Right lung (tissue), 5 donors: Measurements from ENCODE around the gene BANK1. TPM values are rescaled to one million over a fixed set of nuclear protein-coding genes. Genes with fewer than 3 reads are reported as not detected.

ENCODE experiments used
- DNase-seq, 2 donors: peaks; one replicate each; pipeline ENCODE4 v3.0.0-alpha.2; 2013
- polyA plus RNA-seq, 5 donors: library from polyadenylated mRNA; unstranded; fragments of 120-200 nt; gene quantifications; one replicate each; pipeline versions ENCODE4 v1.2.1 to v1.2.3, GENCODE V29; 2013; ENCODE audit warnings: inconsistent platforms in 1 of 5, low replicate concordance in 1 of 5; ENCODE audit not compliant: insufficient read length in 5 of 5, insufficient read depth in 1 of 5

Gene BANK1
- polyA plus RNA-seq, 5 donors = 1.8 to 2.6 (median 2.4) TPM

DNA sequence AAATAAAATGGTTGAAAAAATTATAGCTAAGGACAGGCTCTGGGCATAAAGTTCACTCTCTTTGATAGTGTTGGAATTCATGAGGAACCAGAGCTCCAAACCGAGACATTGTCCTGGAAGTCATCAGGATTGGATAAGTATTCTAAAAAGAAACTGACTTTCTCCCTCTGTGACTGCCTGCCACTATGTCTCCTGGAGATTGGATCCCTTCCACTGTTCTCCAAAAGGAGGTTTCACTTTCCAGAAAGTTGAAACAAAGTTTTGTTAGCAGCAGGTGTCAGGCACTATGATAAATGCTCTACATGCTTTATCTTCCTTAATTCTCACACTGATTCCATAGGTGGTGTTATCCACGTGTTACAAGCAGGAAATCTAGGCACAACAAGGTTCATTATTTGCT lies 16.8 kb downstream of the BANK1 start:
- no peak for DNase-seq

DNA sequence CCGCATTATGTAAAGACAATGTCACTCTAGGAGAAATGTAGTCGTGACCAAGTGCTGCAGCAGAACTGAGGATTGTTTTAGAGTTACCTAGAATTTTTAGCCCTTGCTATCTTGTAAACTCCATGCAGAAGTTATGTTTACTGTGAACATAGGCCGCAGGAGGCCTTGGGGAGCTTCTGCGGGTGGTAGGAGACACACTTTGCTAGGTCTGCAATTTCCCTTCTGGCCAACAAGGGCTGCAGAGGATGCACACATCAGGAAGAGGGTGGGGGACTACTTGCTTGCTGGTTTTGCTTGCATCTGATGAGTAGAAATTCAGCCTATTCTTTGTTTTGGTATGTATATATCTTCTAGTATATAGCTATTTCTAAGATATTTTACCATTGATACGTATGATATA lies 23.1 kb downstream of the BANK1 start:
- no peak for DNase-seq

DNA sequence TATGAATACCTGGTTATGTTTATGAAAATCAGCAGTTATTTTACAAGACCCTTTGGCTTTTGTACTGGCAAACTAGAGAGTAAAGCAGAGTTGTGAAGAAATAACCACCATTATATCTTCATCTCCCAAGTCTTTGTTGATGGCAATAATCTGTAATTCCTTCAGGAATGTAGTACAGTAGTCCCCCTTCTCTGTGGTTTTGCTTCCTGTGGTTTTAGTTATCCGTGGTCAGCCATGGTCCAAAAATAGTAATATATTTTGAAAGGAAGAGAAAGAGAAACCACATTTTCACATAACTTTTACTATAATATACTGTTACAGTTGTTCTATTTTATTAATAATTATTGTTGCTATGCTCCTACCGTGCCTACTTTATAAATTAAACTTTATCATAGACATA lies 27.8 kb downstream of the BANK1 start:
- DNase-seq = no peak

DNA sequence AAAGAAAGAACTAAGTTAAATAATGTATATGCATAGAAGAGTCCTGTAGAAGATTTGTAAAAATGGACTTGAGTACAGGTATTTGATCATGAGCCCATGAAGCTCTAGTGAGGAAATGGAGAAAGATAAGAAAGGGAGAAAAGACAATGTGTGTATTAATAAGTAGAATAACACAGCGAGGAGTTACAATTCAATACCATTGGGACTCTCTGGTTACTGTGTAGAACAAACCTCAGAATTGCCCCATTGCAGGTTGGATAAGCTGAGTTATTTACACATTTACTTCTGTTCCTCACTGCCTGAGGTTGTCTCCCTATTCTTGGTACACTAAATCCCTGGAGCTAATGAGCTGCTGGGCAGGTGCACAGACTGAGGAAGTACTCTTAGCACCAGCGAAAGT lies 33.3 kb downstream of the BANK1 start:
- DNase-seq = no peak

DNA sequence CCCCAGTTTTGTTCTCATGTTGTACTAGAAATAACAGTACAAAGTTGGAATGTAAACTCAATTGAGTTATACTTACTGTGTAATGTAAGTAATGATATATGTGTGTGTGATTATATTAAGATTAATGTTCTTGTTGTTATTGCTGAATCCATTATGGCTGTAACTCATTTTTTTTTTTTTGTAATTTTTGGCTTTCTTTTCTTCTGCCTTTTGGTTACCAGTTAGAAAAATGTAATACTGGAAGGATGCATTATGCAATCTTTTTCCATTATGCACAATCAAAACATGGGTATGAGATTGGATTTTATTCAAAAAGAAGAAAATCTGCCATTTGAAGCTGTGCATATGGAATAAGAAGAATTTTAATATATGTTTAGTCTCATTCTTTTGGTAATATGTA lies 34.0 kb downstream of the BANK1 start:
- DNase-seq = no peak

DNA sequence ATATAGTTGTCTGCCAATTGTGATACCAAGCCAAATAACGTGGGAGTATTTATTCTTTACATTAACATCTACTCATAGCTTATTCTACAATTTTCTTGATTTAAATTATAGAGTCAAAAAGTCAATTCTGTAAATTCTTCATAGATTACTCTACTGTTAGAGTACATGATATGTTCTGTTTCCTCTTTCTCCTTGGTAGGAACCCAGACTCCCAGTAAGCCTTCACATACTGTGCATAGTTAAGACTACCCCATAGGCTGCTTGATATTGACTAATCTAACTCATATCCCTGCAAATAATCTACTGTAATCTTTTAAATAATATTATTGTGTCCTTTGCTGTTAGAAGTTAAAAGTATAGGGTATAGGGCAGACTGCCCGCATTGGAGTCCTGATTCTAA lies 35.4 kb downstream of the BANK1 start:
- DNase-seq = no peak

DNA sequence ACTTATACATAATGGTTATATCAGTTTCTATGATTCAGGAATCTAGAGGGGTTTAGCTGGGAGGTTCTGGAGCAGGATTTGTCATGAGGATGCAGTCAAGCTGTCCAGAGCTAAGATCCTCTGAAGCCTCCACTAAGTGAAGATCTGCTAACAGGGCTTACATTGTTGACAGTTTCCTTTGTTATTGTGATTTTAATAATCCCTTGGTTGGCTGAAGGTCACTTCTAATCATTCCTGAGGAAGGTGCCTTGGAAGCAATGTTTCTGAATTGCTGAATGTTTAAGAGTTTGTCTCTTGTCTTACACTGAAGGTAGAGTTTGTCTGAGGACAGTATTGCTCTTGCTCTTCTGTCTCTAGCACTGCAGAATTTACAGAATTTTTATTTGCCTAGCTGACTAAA lies 41.3 kb downstream of the BANK1 start:
- DNase-seq = no peak

DNA sequence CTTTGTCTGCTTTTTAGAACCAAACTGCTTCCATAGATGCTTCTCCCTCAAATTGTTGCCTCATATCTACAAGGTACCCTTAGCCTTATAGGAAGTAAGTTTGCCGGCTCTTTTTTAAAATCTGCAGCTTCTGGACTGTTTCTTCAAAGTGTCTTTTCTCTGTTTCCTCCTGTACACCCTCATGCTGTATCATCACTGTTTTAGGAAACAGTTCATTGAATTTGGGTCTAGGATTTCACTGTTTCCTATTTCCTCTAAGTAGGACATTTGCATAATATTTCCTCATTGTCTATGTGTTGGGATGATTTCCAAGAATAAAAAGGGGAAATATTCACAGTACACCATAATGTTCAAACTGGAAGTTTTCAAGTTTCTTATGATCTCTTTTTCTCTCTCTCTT lies 43.0 kb downstream of the BANK1 start:
- DNase-seq = no peak

DNA sequence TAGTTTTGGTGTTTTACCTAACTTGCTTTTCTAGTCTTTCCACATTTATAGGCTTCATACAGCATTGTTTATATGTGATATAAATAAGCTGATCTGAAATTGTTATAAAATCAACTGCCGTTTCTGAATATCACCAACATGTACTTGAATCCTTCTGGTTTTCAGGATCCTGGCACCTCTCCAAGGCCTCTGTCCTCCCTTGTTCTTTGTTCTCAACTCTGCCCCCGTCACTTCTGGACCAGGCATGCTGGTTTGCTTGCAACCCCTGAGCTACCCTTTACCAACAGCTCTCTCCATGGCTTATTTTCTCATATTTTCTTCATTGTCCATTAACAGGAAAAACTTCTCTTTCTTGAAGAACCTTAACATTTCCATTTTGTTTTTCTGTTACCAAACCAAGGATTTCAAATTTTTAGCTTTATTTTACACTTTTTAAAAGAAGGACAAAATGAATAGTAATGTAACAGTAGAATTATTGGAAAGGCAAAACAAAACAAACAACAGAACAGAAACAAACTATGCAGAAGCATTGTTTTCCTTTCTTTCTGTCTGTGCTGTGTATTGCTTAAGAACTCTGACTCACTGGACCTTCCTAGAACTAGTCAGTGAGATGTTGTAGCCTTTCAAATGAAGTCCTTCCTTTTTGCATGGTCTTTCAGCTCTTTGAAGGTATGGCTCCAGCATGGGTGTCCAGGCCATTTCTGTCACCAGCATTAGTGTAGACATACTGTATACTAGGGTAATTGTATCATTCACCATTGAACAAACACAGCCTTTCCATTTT lies 44.8 kb downstream of the BANK1 start:
- peak; percentile 5 to 9 for DNase-seq

DNA sequence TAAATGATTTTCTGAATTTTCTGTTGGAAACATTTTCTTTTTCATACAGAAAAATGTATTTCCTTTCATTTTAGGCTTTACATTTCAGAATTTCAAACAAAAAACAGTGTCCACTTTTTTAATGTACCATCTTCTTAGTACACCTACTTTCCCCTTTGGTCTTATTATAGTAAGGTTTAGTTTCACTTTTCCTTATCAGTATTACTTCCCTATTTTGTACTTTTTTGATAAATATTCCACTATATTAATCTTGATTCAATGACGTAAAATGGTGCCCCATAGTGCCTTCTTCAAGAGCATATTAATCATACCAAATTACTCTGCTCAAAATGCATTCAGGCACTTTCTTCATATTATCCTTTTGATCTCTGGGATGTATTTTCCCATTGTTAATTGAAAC lies 52.5 kb downstream of the BANK1 start:
- DNase-seq = no peak

DNA sequence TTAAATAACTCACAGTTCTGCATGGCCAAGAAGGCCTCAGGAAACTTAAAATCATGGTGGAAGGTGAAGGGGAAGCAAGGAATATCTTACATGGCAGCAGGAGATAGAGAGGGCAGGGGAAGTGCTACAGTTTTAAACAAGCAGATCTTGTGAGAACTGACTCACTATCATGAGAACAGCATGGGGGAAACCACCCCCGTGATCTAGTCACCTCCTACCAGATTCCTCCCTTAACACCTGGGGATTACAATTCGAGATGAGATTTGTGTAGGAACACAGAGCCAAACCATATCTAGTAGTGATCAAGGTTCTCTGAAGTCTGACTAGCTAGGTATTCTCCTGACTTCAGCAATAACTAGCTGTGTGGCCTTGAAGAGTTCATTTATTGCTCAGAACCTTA lies 56.0 kb downstream of the BANK1 start:
- DNase-seq = no peak

DNA sequence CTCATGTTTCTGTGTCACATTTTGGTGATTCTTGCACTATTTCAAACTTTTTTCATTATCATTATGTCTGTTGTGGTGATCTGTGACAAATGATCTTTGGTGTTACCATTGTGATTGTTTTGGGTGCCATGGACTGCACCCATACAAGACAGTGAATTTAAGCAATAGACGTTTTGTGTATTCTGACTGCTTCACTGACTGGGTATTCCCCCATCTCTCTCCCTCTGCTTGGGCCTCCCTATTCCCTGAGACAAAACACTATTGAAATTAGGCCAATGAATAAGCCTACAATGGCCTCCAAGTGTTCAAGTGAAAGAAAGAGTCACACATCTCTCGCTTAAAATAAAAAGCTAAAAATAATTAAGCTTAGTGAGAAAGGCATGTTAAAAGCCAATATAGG lies 60.2 kb downstream of the BANK1 start:
- no peak for DNase-seq

DNA sequence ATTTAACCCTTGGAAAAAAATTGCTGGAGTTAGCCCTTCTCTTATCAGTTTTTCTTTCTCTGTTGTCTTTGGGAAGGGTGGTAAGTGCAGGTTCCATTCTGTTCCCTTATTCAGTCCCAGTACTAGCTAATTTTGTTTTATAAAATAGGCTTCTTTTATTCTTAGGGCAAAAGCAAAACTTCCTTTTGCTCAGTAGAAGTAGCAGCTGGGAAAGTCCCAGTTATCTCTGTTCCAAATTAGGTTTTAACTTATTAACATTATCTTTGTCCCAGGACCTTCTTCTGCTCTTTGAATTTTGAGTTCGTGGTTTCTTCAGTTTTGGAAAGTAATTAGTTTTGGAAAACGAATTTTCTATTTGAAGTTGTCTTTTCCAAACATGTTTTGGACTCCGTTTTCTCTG lies 61.1 kb downstream of the BANK1 start:
- DNase-seq = no peak

DNA sequence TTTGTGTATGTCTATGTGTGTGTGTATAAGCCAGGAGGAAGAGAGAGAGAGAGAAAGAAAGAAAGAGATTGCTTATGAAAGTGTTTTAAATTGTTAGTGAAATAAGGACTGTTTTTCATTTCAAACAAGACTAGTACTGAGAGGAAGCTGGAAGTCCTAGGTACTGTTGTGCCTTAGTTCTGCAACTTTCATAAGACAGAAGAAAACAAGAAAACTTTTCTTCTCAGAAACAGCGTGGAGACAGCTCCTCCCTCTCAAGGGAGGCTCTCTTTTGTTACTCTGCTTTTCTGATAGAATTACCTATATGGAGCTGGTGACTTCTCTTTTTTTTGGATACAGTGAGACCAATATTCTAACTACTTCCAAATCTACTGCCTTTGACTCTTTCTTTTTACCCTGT lies 62.5 kb downstream of the BANK1 start:
- no peak for DNase-seq

DNA sequence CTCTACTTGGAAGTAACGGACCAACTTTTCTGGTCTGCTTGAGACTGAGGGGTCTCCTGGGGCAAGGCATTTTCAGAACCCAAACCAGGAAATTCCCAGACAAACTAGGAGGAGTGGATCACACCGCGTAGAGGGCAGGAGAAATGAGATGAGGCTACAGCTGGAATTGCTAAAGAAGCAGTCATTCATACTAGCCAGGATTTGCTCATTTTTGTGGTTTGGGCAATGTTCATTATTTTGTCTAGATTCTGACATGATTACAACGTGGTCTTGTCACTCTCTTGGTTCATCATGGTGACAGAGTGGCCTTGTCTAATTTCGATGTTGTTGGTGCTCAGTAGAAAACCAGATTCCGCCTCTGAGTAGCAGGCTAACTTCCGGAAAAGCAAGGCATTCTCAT lies 63.2 kb downstream of the BANK1 start:
- no peak for DNase-seq

DNA sequence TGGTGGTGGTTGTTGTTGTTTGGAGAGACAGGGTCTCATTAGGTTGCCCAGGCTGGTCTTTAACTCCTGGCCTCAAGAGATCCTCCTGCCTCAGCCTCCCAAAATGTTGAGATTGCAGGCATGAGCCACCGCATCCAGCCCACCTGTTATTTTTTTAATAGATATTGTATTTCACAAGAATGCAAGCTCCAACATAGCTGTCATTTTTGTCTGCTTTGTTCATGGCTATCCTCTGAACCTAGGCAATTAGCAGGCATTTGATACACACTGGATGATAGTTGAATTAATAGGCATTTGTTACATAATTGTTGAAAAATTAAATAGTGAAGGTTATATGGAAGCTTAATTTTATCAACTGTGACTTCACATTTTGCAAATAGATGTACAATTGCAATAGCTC lies 64.7 kb downstream of the BANK1 start:
- DNase-seq = no peak

DNA sequence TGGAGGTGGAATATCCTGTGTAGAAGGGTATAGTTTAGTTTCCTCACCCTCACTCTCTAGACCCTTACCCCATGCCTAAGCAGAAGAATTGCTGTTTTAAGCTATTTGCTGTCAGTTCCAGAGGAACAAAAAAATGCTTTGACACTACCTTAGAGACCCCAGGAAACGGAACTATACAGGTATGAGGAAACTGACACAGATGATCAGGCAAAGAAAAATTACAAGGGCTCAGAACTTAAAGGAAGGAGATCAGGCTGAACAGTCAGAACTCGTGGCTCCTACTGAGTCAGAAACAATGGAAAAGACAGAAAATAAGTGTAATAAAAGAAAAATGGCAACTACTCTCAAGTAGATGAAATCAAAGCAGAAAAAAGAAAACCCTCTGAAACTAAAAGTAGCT lies 65.6 kb downstream of the BANK1 start:
- no peak for DNase-seq

DNA sequence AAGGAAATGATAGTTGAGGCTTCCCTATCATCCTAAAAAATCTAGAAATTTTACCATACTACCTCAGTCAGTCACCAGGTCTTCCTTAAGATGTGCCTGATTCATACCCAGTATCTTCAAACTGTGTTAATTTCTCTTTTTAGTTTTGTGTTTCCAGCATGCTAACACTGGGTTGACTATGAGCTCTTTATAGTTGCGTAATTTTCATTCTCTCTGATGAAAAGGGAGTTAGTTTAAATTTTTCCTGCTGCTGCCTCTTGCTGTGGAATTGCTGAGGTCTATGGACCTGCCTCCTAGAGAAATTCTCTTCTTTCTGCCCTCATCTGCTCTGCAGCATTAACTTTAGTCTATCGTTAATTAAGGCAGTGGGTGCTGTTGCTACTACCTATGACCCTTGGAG lies 66.6 kb downstream of the BANK1 start:
- no peak for DNase-seq

DNA sequence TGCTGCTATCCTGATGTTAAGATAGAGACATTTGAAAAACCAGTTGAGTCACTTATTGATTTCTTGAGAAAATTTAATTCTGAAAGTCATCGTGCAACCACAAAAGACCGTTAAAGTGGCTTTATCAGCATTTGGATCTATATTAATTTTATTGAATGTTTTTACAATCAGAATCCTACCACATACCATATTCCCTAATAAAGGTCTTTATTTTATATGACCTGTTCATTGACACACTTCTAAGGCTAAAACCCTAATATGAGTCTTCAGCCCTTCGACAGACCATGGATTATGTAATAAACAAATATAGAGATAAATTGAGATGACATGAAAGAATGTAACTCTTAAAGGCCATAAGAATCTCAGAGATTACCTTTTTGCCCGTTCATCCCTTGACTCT lies 68.1 kb downstream of the BANK1 start:
- no peak for DNase-seq

DNA sequence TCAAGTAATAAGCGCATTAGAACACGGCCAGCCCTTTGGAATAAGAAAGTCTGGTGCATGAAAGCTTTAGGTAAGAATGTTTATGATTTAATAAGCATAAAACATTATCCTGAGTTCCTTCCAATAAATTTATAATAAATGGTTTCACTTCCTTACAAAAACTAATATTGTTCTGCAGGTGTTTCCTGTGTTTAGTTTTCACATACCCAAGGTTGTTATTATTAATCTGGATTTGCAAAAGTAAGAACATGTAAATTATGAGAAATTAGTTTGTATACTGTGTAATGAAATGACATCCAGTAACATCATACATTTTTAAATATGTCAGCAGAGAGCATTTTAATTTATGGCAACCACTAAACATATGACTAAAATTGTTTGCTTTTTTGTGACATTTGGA lies 72.1 kb downstream of the BANK1 start:
- DNase-seq = no peak

DNA sequence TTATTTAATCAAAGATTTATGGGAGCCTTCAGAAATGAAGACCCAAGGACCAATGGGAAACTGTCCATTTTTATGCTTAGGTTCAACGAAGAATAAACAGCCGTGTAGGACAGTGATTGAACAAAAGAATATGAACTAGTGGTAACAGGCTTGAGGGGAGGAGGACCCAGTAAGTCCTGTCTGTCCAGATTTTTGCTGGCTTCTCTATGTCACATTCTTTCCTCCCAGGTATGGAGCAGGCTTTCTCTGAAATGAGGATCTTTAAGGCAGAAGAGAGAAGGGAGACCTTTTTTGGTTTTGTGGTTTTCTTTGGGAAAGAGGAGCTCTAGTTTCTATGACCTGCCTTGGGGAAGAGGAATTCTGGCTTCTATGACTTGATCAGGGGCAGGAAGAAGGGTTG lies 74.1 kb downstream of the BANK1 start:
- DNase-seq = no peak

DNA sequence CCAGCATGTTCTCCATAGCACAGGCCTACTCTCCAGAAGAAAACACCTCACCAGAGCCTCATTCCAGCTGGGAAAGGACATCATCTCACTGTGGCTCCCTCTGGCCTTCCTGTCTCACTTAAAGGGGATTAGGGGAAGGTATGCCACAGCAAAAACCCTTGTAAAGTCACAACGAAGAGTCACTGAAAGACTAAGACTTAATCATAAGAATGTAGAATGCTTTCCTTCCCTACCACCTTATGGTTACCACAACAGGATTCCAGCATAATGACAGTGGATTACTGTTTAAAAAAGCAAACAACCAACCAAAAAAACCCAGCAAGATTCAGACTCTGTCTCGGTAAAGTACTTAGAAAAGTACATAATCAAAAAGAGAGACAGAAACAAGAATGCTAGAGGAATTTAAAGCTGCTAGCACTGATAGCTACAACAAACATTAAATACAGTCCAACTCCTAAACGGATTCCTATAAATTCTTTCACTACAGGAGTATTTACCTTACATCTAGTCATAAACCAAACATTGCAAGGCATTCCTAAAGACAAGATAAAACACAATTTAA lies 75.1 kb downstream of the BANK1 start:
- DNase-seq = no peak

DNA sequence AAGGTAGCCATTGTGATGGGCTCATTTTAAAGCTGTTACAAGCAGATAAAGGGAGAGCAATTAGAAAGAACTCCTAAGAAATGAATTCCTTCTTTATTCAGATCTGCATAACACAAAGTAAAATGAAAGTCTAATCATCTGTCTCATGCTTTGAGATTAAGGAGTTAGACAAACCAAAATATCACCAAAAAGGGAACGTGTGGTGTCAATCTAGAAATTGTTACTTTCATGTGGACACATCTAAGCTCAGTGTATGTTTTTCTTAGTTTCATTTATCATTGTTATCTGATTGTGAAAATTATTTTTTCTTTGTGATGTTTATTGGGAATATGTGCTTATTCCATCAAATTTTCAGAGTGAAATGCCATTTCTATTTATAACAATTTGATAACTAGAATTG lies 80.3 kb downstream of the BANK1 start:
- DNase-seq = no peak
